GM21737 (cell line): ENCODE results near the gene HOXD12.

Experiments
- ATAC-seq: cut with Tn5 transposase; IDR thresholded peaks from one replicate; pipeline ENCODE4 v1.9.1; 2021; ENCODE audit warnings: mild to moderate bottlenecking, moderate library complexity; ENCODE audit not compliant: unreplicated experiment

The HOXD12 gene

DNA sequence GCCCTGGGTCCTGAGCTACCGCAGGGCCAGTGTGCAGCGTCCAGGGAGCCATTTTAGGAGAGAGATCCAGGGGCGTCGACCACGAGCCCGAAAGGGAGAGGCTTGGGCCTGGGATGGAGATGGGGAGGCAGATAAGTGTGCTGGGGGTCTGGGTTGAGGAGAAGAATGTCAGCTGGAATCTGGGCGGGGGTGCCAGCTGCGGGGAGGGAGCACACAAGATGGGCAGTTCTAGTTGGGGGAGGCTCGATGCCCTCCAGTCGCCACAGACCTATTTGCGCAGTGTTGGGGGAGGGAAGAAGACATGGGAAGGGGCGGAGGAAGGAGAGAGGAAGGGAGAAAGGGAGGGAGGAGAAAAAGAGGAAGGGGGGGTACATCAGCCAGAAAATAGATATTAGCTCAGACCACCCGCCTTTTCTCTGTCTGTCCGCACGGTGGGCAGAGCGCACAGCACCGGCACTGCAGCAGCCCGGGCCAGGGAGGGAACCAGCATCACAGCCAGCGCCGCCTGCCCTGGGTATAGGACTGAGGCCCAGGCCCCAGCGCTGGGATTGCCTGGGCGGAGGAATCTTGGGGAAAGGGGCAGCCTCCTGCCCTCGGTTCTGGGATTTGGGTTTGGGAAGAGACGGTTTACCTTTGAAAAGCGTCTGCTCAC lies 5.6 kb downstream of the HOXD12 start:
- no peak for ATAC-seq

DNA sequence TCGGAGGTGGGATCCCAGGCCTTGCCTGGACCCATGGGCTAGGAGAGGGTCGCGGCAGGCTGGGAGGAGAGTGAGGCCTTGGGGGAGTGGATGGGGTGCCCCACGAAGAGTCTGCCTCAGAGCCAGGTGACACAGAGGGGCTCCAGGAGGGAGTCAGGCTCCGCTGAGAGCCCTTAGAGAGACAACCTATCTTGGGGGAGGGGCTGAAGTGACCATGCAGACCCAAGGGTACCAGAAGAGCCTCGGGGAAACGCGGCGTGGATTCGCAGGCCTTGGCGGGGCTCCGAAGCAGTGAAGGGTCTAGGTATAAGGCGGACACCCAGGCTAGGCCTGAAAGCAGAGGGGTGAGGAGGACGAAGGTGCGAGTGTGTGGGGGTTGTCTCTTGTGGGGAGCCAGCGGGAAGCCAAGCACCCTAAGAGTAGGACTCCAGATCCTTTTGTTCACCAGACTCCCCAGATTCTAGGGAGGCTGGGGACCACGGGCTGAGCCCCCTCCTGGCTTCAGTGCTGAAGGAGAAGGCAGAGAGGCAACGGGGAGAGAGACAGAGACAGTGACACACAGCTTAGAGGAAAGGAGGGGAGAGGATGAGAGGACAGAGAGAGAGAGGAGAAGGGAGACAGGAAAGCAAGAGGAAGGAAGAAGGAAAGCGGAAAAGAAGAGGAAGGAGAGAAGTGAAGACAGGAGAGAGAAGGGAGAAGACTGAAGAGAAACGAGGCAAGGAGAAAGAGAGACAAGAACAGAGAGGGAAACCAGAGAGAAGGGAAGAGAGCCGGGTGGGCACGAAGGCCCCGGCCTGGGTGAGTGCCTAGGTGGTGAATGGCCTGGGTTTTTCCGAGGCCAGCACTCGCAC lies 6.4 kb downstream of the HOXD12 start:
- no peak for ATAC-seq

DNA sequence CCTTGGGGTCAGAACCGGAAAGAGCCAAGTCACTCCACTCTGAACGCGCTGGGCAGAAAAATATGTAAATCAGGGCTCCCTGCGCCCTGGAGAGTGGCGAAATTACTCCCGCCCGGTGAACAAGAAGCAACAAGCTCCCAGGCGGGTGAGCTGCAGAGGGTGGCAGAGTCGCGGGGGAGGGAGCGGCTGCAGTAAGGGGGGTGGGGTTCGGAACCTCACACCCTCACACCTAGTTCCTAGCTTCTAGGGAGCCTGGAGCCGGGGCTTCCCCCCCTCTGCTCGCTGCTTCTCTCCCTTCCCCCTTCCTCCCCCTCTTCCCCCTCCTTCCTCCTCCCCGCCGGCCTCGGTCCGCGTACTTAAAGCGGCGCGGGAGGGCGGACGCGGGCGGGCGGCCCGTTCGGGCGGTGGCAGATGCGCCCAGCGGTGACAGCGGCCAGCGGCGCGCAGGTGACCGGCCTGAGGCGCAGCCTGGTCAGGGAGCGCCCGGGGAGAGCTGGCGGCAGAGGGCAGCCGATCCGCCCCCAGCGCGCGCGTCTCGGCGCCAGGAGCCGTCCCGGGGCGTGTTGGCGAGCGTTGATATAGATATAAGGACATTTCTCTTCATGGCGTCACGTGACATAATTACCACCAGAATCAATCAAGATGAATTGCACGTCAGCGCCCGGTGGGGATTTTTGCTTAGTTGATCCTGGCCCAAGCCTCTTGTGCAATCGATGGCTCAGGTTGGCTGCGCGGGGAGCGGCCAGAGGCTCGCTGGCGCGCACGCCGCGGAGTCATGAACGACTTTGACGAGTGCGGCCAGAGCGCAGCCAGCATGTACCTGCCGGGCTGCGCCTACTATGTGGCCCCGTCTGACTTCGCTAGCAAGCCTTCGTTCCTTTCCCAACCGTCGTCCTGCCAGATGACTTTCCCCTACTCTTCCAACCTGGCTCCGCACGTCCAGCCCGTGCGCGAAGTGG lies 7.3 kb downstream of the HOXD12 start, which contains the start of gene HOXD11:
Gene HOXD11, plus strand, starts transcription at position 700 of the 959 bp plus-strand sequence. Its CDS starts 76 bp downstream, at position 776.
- no peak for ATAC-seq

DNA sequence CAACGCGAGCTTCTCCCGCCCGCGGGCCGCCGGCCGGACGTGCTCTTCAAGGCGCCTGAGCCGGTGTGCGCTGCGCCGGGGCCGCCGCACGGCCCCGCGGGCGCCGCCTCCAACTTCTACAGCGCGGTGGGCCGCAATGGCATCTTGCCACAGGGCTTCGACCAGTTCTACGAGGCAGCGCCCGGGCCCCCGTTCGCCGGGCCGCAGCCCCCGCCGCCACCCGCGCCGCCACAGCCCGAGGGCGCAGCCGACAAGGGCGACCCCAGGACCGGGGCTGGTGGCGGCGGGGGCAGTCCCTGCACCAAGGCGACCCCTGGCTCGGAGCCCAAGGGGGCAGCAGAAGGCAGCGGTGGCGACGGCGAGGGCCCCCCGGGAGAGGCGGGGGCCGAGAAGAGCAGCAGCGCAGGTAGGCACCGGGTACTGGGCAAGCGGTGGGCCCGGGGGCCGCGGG lies 8.2 kb downstream of the HOXD12 start:
- no peak for ATAC-seq

DNA sequence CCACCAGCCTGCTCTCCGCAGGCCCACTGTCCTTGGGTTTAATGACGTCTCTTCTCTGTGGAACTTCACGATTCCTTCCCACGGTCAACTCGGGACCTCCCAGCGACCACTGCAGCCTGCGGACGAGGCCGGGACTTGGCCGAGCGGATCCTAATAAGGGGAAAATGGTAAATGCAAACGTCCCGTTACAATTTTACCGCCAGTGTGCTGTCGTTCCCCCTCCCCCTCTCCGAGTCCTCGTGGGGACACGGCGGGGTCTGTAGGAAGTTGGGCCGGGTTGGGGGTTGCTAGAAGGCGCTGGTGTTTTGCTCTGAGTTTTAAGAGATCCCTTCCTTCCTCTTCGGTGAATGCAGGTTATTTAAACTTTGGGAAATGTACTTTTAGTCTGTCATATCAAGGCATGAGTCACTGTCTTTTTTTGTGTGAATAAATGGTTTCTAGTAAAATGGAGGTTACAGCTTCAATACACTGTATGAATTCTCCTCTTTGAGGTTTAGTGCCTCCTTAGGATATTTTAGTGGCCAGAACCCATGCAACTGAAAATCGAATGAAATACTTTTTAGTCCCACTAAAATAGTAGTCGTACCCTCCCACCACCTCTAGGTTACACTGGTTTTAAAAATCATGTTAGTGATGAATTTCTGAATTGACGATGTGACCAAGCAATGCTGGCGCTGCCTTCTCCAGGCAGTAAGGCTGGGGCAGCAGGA lies 9.8 kb downstream of the HOXD12 start:
- no peak for ATAC-seq

DNA sequence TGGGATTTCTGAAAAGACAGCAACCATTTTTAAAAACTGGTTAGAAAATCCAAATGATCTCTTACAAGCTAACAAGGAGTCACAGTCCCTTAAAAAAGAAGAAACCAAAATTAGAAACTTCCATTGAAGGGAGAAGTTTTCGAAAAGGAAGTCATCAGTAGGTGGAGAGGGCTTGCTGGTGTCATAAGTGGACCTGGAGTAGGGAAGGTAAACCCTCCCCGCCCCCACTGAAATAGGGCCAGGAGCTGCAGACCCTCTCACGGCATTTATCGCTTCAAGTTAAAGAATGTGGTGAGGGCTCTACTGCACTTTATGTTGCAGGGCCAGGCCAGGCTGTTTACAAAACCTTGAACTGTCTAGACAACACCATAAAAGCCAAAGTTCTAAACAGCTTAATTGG lies 10.4 kb downstream of the HOXD12 start:
- no peak for ATAC-seq

DNA sequence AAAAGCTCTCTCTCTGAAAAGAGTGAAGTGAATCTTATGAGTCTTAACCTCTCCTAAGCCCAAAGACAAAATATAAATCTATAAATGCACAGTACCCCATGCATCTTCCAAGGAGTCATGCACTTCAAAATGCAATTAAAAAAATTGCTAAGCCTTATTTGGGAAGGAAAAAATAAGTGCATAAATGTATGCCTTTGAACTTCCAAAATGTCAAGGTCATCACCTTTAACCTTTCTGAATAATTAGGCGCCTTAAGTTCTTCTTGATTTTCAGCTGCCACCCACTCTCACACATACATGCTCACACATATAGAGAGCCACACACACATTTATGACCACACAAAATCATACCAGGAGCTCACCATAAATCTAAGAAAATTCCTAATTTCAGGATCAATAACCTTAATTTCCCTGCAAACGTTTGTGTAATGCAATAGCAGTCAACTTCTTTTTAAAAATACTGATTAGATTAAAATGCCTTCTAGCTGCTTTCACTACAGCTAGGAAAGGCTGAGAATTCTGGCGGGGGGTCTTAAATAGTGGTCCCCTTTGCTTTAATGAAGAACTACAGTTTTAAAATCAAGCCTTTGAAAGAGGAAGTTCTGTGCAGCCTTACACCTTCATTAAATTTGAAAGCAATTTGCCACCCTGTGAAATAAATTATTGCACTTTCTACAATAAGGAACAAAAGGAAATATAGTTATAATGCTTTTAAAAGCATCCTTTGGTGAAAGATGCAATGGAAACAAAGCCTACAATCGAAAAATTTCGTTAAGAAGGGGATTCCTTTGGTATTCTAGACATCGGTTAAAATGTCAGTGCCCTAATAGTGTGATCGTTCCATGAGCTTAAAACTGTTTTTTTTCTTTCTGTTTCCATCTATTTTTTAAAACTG lies 11.1 kb downstream of the HOXD12 start:
- no peak for ATAC-seq

DNA sequence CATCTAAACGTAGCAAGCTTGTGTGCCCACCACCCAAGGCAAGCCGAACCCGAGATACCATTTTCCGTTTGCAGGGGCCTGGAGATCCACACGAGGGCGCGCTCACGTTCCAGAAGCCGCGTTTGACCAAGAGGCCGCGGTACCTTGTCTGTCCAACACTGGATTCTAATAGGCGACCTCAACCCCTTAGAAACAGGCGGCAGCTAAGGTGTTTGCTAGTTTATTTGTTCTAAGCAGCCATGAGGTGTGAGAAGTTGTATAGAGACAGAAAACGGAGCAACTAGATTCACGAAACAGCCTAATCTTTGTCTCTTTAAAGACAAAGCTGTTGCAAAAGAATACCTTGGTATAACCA lies 11.7 kb downstream of the HOXD12 start:
- ATAC-seq = no peak

DNA sequence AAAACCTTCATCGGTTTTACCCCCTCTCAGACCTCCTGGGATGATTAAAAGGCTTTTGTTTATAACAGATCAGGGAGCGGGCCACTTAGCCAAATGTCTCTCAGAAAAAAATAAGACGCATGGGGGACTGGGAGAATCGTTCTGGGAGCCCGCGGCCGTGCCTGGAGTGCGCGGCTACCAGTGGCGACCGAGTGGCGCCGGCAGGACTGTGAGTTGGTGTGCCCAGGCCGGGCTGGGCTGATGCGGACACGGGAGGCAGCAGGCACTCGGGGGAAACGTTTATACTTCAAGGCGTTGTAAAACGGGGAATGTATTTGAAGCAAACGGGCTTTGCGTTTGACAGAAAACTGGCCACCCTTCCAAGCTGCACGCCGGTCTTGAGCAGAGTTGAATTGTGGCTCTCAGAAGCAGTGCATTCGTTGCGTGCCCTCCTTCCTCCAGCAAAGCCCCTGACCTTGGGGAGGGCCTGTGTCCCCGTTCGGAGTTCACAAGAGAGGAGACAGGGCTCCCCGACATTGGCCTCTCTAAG lies 12.3 kb downstream of the HOXD12 start:
- no peak for ATAC-seq

DNA sequence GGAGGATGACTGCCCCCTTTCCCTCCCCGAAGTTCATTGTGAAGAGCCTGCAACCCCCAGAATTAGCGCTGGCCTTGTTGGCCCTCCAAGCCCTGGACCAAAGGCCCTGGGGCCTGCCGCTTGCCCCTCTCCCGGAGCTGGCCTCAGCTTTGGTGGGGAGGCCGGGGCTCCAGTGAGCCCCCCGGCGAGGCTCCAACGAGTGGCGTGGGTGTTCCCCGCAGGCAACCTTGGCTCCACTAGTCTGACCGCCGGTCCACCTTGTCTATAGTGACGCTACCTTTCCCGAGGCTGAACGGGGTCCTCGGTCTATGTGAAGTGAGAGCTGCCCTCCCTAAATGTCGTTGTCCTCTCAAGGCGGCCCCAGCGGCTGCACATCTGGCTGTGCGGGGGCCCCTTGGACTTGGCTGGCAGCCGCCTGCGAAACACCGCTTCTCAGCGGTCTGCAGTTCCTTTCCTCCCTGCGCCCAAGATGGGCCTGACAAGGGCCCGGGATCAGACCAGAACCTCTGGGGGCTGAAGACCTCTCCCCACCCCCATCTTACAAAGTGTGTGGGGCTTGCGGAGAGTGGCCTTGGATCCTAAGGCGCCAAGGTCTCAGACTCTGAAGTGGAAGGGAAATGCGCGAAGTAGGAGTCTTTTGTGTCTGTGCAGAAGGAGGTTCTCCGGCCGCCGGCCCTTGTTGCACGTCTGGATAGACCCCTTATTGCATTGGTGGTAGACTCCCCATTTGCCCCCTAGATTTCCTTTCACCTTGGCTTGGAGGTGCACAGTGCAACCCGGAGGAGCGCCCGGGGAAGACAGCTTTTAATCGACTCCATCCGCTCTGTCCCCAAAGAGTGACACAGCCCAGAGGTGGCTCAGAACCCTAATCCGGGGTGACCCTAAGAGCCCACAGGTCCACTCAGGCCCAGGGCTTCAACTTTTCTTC lies 13.0 kb downstream of the HOXD12 start:
- no peak for ATAC-seq

DNA sequence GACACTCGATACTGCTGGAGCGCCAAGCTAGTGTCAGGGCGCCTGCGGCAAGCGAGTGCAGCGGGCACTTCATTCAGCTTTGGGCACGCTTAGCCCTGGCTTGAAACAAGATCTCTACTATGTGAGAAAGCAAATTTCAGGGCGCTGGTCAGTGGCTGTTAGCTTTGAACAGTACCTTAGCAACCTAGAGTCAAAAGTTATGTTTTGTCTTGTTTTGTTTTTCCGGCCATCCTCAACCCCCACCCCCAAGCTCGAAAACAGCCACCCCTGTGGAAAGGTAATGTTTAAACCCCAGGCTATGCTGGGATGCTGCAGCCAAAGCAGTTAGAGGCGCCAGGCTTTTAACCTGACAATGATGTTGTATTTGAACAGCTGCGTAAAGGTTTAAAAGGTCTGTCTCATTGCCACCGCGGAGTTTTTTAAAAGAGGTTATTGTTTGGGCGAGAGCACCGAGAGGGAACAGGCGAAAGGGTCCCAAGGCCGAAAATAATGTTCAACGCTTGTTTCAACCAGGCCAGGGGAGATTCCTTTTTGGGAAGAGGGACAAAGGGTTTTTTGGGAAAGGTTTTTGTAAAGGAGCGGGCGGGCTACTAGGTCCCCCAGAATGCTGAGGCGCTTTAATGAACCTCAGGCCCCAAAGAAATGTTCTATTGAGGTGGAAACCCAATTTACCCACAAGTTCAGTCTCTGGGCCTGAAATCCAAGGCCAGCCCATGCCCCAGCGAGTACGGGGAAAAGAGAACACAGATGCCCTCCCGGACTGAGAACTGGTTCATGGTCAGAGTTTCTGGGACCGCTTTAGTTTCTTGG lies 14.7 kb downstream of the HOXD12 start:
- no peak for ATAC-seq

DNA sequence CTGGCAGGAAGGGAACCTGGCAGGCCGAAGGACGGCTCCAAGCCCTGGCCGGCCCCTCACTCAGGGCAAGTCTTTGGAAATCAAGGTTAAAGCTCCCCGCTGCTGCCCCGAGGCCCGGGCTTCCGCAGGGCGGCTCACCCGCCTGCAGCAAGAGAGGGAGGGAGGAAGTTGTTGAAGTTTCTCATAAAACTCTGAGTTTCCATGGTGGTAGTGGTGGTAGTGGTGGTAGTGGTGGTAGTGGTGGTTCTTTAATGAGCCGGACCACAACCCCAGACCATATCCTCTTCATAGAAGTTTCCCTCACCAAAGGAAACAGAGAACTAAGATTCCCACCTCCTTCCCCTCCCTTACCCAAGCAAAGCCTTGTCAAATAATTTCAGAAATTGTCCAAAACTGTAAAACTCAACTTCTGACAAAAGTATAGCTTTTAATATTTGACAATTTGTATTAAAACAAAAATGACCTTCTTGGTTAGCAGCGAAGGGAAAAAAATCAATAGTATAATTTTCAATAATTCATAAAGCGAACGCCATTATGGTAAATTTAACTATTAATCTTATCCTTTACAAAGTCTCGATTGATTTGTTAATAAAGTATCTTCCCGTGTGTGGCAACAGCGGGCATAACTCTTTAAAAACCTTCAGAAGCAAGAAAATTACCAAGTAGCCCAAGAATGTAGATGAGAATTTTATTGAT lies 15.5 kb downstream of the HOXD12 start:
- no peak for ATAC-seq

DNA sequence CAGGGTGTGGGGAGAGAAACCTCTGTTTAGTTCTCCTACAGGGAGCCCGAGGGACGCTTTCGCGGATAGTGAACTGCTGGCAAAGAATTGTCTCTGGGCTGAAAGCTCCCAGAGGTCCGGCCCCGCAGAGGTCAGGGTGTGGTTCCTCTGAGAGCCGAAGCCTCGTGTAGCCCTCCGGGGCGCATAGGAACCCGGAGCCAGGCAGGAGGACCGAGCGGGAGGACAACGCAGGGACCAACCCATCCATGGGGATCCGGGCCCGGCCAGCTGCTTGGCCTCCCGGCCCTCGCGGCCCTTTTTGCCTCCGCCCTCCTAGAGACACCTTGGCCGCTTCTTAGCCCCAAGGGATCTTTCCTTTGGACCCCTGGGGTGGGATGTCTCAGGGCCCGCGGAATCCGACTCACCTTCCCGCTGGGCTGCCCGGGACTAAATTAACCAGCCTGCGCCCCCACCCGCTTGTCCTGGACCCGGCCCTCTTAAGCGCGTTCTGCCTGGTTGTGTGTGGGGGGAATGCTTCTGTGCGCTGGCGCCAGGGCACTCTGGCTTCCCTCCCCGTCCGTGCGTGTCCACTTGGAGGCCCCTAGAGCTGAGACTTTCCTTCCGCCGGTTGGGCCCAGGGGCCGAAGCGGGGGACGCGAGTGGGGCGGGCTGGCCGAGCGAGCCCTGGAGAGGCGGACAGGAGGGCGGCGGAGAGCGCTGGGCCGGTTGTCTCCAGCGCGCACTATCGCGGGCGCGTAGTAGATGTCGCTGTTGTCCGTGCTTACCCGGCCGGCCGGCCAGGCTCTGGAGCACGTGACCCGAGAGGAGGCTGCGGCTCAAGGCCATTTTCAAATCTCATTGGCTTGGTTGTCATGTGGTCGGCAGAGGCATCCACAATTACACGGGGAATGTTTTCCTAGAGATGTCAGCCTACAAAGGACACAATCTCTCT lies 16.6 kb downstream of the HOXD12 start, which contains the start of gene HOXD10:
Gene HOXD10, plus strand, starts transcription at position 896 of the 931 bp plus-strand sequence. CDS start 56 bp downstream, outside the sequence.
- ATAC-seq = no peak

DNA sequence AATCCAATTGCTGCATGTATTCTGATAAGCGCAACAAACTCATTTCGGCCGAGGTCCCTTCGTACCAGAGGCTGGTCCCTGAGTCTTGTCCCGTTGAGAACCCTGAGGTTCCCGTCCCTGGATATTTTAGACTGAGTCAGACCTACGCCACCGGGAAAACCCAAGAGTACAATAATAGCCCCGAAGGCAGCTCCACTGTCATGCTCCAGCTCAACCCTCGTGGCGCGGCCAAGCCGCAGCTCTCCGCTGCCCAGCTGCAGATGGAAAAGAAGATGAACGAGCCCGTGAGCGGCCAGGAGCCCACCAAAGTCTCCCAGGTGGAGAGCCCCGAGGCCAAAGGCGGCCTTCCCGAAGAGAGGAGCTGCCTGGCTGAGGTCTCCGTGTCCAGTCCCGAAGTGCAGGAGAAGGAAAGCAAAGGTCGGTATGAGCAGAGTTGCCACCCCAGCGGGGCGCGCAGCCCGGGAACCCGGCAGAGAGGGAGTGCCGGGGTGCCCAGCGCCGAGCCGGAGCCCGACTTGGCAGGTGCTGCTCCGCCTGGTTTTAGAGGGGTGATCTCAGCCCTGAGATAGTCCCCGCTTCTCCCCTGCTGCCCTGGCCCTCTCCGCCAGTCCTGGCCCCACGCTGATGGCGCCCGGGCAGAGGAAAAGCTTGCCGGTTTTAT lies 17.7 kb downstream of the HOXD12 start:
- ATAC-seq = no peak

DNA sequence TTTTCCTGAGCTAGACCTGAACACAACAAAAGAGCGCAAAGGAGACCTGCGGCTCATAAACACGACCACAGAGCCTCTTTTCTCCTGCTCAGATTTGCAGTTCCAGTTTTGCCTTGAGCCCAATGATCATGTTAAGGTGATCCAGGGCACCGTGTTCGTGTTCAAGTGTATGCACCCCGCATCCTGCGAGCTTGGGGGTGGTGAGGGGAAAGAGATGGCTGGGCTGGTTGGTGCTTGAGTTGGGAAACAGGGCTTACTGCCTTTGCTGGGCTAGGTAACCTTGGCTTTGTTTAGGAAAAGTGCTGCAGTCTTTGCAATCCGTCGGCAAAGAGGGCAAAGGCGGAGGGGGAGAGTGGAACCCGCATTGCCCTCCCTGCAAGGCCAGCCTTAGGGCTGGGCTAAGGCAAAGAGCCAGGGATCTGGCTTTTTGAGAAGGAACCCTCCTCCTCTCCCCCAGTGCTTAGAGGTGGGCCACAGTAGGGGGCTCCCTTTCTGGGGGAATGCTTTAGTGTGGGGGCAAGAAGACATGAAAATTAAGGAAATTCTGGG lies 18.3 kb downstream of the HOXD12 start:
- no peak for ATAC-seq
